Coronary artery (tissue), 2 donors: ENCODE results near the gene CLRN1.
"Not testable (repeated sequence)": the region's sequence is repeated elsewhere in the genome, so short reads cannot be mapped to it uniquely, and the experiment has no call there.

Experiments used
- DNase-seq: peaks from one replicate; pipeline ENCODE4 v3.0.0-alpha.2; 2017; ENCODE audit warnings: low spot score
- H3K27ac ChIP-seq, 2 donors: fragments of 200-600 bp; sonication (generic); one replicate each; pipeline ENCODE4 v1.5.1; 2016 to 2019
- H3K4me3 ChIP-seq: fragments of 200-600 bp; sonication (generic); 2 replicates; pipeline ENCODE4 v1.5.1; 2016; ENCODE audit warnings: mild to moderate bottlenecking, moderate library complexity
- TF ChIP-seq, protein P1 (sequence below): fragments of 200-600 bp; sonication (generic); IDR thresholded peaks from one replicate; pipeline ENCODE4 v1.5.1; 2019; ENCODE audit warnings: antibody characterized with exemption

Gene CLRN1

DNA sequence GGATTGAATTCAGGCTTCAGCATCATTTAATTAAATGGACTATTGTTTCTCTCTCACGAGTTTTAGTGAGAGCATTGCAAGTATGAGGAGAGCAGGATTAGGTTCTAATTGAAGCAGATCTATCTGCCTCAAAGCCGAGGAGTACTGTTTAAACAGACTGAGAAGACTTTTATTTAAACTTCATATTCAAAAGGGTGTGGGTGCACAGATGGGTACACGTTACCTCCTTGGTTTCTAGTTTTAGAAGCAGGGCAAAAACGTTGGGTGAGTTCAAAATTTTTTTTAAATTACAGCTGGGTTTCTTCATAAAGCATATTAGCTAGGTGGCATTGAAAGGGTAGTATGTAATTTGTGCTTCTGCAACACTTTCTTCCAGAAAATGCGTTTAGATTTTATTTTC lies 26.5 kb upstream of the CLRN1 start:
- Histone ChIP-seq H3K27ac (no peak overlapping the region), H3K4me3 (no peak overlapping the region)
- DNase-seq, result no peak
- TF ChIP-seq, protein P1, sequence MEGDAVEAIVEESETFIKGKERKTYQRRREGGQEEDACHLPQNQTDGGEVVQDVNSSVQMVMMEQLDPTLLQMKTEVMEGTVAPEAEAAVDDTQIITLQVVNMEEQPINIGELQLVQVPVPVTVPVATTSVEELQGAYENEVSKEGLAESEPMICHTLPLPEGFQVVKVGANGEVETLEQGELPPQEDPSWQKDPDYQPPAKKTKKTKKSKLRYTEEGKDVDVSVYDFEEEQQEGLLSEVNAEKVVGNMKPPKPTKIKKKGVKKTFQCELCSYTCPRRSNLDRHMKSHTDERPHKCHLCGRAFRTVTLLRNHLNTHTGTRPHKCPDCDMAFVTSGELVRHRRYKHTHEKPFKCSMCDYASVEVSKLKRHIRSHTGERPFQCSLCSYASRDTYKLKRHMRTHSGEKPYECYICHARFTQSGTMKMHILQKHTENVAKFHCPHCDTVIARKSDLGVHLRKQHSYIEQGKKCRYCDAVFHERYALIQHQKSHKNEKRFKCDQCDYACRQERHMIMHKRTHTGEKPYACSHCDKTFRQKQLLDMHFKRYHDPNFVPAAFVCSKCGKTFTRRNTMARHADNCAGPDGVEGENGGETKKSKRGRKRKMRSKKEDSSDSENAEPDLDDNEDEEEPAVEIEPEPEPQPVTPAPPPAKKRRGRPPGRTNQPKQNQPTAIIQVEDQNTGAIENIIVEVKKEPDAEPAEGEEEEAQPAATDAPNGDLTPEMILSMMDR, result no peak

DNA sequence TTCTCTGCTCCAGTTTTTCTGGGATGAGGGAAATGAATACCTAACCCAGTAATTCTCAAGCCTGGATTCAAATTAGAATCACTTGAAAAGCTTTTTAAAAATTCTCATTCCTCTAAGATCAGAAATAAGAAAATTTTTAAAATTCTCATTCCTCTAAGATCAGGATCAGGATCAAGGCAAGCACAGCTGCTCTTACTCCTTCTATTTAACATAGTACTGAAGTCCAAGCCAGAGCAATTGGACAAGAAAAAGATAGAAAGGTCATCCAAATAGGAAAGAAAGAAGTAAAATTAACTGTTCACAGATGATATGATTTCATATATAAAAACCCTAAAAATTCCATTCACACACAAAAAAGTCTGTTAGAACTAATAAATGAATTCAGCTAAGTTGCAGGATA lies 24.2 kb upstream of the CLRN1 start:
- DNase-seq, result no peak
- H3K27ac ChIP-seq, result no peak overlapping the region
- no peak overlapping the region for H3K4me3 ChIP-seq
- TF ChIP-seq, protein P1, result no peak

DNA sequence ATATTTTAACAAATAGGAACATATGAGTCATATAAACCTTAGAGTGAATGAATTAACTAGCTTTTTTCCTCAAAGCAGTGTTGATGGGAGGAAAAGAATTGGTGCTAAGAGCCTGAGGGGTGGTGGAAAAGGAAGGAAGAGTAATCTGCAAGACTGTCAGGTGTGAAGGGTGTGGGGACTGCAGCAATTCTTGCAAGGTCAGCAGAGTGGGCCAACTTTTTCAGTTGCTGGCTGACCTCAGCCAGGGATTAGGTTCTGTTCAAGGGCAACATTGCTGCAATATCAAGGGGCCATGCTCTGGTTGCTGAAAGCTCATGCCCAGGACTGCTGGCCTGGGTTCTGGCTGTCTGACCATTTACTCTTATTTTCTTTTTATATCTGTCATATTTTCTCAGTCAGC lies 23.0 kb upstream of the CLRN1 start:
- Histone ChIP-seq H3K4me3 (no peak overlapping the region), H3K27ac (no peak overlapping the region)
- DNase-seq, result no peak
- TF ChIP-seq, protein P1, result no peak

DNA sequence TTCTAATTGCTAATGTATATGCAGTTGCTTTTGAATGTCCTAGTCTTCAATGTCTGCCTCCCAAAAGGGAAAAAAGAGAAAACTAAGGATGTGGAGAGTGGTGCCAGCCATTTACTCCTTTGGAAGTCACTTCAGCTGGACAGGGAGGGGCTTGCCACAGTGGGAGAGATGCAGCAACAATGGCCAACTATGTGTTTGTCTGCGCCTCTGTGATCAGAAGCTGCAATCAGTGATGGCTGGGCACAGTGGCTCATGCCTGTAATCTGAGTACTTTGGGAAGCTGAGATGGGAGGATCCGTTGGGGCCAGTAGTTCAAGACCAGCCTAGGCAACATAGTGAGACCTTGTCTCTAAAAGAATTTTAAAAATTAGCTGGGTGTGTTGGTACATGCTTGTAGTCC lies 16.7 kb upstream of the CLRN1 start:
- no peak overlapping the region for H3K27ac ChIP-seq
- TF ChIP-seq, protein P1, result no peak
- DNase-seq, result no peak
- no peak overlapping the region for H3K4me3 ChIP-seq

DNA sequence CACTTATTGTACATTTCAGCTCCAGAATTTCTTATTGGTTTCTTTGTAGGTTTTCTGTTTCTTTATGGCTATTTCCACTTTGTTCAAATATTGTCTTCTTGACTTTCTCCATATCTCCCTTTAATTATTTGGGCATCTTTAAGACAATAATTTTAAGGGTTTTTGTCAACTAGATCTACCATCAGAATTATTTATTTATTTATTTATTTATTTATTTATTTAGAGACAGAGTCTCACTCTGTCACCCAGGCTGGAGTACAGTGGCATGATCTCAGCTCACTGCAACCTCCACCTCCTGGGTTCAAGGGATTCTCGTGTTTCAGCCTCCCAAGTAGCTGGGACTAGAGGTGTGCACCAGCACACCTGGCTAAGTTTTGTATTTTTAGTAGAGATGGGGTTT lies 15.9 kb upstream of the CLRN1 start:
- H3K27ac ChIP-seq, H3K4me3 ChIP-seq, DNase-seq: not testable (repeated sequence)

DNA sequence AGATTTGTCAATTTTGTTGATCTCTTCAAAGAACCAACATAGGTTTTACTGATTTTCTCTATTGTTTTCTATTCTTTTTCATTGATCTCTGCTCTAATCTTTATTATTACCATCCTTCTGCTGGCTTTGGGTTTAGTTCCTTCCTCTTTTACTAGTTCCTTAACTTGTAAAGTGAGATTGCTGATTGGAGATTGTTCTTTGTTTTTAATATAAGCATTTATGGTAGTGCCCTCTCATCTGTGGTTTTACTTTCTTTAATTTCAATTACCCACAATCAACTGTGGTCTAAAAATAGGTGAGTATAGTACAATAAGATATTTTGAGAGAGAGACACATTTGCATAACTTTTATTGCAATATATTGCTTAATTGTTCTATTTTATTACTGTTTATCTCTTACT lies 13.2 kb upstream of the CLRN1 start:
- TF ChIP-seq, protein P1, result no peak
- no peak overlapping the region for H3K4me3 ChIP-seq
- no peak for DNase-seq
- H3K27ac ChIP-seq, result no peak overlapping the region

DNA sequence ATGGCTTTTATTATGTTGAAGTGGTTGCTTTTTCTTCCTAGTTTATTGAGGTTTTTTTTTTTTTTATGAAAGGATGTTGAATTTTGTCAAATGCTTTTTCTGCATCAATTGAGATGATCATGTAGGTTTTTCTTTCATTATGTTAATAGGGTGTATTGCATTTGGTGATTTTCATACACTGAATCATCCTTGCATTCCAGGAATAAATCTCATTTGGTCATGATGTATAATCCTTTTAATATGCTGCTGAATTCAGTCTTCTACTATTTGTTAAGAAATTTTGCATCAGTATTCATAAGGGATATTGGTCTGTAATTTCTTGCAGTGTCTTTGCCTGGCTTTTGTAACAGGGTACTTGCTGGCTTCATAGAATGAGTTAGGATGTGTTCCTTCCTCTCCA lies 11.5 kb upstream of the CLRN1 start:
- TF ChIP-seq, protein P1, result no peak
- Histone ChIP-seq H3K4me3 (no peak overlapping the region), H3K27ac (no peak overlapping the region)
- no peak for DNase-seq

DNA sequence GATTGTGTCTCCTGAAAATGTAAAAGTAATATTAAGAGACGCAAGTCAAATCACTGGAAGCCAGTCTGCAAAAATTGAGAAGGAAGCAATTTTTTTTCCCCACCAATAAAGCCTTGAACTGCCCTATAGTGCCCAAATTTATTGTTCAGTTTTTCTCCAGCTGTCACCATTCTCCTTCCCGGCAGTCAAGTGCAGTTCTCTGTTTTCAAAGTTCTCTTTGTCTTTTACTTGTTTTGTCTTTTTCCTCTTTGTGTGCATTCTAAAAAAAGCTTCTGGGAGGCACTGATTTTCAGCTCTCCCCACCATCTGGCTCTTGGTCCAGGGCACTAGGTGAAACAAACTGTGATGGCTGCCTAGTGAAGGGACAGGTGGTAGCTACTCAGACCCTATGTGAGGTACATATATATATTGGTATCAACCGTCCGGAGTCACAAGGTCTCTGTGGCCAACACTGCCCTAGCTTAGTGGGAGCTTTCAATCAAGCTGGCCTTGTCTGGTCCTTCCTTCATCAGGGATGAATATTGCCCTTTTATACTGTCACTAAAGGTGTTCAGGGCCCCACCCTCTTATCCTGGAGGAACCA lies 6.1 kb upstream of the CLRN1 start:
- DNase-seq, result no peak
- Histone ChIP-seq H3K27ac (no peak overlapping the region), H3K4me3 (no peak overlapping the region)
- TF ChIP-seq, protein P1, result no peak
